GM04504 (cell line): ENCODE measurements around the gene GNAS.
"Not testable (repeated sequence)": the region's sequence is repeated elsewhere in the genome, so short reads cannot be mapped to it uniquely, and the experiment has no call there.

Source experiments
- DNase-seq: peaks from one replicate; pipeline ENCODE4 v3.0.0-alpha.2; 2012; ENCODE audit warnings: low read depth

Gene GNAS

DNA sequence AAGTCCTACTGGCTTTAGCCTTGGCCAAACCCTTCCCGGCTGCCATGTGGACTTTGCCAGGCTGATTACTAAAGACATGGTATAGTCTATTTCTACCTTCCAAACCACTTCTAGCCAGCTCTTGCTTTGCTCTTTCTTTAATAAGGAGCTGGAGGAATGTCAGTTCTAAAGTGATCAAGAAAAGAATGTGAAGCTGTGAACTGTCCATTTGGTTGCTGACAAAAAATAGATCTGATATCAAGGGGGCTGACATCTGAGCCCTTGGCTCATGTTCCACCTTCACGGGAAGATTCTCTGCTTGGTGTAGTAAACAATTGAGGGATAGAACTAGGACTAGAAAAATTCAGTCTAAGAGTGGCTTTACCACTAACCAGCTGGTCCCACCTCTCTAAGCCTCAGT is 24.4 kb upstream of the GNAS start:
- DNase-seq: no peak

GRCh38 chr20:58828804-58829203 is 23.7 kb upstream of the GNAS start:
- DNase-seq: not testable (repeated sequence)

GRCh38 chr20:58829531-58829941 is 23.0 kb upstream of the GNAS start:
- no peak for DNase-seq

DNA sequence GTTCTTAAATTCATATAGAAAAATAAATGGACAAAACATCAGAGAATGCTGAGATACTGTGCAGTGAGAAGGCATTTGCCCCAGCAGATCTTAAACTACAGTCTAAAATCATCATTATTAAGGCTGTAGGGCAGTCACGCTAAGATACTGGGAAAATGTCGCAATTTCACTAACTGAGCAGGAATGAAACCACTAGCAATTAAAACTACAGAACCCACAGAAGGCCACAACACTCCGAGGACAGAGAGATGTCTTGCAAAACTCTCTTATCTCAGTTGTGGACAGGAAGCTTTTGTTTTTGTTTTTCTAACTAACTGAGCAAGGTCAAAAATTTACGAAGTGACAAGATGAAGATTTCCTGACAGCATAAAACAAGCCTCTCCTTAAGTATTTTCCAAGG is 20.1 kb upstream of the GNAS start:
- no peak for DNase-seq

GRCh38 chr20:58833921-58834320 is 18.6 kb upstream of the GNAS start:
- DNase-seq: no peak

GRCh38 chr20:58835231-58835630 is 17.3 kb upstream of the GNAS start:
- DNase-seq: no peak

DNA sequence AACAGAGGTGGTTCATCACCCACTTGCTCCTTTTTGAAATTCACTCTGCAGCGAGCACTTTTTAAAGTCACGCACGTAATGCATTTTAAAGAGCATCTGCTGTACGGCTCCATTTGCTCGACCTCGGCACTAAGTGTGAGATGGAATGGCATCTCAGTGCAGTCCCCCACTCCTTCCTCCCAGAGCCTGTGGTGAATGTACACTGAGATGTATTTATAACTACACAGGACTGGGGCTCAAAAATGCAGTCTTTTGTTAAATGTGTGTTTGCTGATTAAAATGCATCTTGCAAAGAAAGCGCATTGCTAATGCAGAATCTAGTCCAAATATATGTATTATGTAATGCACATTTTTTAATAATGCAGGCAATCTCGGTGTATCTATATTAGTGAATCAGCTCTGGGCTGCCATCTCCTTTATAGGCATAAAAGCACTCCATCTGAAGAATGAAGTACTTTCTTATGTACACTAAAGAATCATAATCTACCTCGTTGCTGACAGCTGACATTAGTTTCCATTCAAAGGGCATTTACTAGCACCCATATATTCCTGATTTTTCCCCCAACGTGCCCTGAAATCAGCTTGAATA is 15.8 kb upstream of the GNAS start:
- DNase-seq: no peak

DNA sequence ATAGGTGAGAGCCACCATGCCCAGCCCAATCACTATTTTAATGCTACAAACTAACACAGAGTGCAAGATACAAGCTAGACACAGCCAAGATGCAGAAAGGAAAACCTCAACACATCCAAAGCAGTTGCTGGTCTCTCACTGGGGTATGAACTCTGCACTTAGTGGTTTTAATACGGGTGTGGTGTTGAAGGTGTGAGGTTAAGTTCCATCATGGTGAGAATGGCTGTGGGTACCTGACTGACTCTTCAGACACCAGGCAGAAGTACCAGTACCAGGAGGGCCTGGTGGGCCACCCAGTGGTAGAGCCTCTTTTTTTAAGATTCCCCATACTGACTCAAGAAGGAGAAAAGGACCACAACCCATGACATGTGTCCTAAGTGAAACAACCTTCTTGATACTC is 14.8 kb upstream of the GNAS start:
- DNase-seq: no peak

- DNase-seq: no peak
These were observed 14.3 kb upstream of the GNAS start for GRCh38 chr20:58838174-58838573.

GRCh38 chr20:58839474-58839874 is 13.0 kb upstream of the GNAS start:
- no peak for DNase-seq

DNA sequence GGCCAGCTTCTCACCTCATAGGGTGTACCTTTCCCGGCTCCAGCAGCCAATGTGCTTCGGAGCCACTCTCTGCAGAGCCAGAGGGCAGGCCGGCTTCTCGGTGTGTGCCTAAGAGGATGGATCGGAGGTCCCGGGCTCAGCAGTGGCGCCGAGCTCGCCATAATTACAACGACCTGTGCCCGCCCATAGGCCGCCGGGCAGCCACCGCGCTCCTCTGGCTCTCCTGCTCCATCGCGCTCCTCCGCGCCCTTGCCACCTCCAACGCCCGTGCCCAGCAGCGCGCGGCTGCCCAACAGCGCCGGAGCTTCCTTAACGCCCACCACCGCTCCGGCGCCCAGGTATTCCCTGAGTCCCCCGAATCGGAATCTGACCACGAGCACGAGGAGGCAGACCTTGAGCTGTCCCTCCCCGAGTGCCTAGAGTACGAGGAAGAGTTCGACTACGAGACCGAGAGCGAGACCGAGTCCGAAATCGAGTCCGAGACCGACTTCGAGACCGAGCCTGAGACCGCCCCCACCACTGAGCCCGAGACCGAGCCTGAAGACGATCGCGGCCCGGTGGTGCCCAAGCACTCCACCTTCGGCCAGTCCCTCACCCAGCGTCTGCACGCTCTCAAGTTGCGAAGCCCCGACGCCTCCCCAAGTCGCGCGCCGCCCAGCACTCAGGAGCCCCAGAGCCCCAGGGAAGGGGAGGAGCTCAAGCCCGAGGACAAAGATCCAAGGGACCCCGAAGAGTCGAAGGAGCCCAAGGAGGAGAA is 12.3 kb upstream of the GNAS start:
- no peak for DNase-seq

- no peak for DNase-seq
These were observed 11.5 kb upstream of the GNAS start for GRCh38 chr20:58840816-58841538.

- no peak for DNase-seq
These were observed 10.8 kb upstream of the GNAS start for GRCh38 chr20:58841539-58842264.

GRCh38 chr20:58842276-58842675 is 10.2 kb upstream of the GNAS start:
- no peak for DNase-seq

GRCh38 chr20:58843128-58843556 is 9.4 kb upstream of the GNAS start:
- no peak for DNase-seq

GRCh38 chr20:58845706-58846105 is 6.8 kb upstream of the GNAS start:
- no peak for DNase-seq

DNA sequence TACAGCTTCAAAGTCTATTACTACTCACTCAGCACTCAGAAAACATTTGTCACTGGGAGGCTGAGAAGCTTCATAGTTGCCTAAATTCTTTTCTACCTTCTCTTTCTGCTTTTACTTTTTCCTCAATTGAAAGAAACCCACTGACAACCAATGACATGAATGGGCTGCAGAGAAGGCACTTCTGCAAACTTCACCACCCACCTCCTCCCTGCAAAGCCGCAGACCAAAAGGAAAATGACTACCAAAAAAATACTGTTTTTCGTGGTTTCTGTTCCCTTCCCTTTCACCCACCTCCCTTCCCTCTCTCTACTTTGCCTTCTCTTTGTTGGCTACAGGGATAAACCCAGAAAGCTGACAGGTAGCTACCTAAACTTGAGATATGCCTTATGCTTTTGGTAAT is 5.1 kb upstream of the GNAS start:
- no peak for DNase-seq

GRCh38 chr20:58850693-58851174 is 1.8 kb upstream of the GNAS start, which contains the start of gene GNAS-AS1:
Gene GNAS-AS1, minus strand, starts transcription at chr20:58850902.
- peak; percentile 79 for DNase-seq

DNA sequence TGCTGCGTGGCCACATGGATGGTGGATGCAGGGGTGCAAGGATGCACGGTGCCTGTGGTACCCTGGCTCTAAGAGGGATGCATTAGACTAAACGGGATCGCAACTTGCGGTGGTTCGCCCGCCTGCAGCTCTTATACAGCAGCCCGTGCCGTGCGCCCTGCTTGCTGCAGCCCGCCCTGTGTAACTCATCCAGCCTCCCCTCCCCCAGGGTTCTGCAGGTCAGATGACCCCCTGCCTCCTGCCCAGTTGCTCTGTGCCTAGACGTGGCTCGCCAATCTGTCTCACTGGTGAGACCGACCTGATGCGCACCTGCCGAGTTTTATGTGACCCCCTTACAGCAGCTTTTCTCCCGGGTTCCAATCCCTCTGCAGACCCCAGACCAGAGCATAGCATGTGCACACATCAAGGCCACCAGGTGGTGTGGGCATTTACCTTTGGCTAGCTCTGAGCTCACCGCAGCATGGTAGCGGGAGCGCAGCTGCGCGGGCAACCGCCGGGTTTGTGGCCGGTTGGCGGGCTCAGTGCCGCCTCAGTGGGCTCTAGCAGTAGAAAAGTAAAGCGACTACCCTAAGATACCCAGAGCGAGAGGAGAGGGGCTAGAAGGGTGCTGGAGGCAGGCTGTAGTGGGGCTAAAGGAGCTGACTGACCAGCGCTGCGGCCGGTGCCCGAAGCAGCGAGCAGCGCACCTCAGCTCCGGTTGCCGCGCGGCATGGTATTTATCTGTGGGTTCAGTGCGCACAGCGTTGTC is 1.1 kb upstream of the GNAS start:
- DNase-seq: no peak

- DNase-seq: no peak
These were observed 502 bp upstream of the GNAS start for GRCh38 chr20:58851969-58852458.

- no peak for DNase-seq
These were observed 950 bp downstream of the GNAS start for GRCh38 chr20:58853466-58853865.
